HL-60/S4 treated with retinoic acid at 250 ng/mL for 4 days and 3 days (cell line): ENCODE results near the gene ZNF586.
"Not testable (repeated sequence)": the region's sequence is repeated elsewhere in the genome, so short reads cannot be mapped to it uniquely, and the experiment has no call there.

Source experiments
- in situ Hi-C: fragments of 300-500 bp; cut with MboI; formaldehyde crosslinking; loops from 2 replicates; pipeline ENCODE4 v1.7.0; 2022; ENCODE audit warnings: low sequenced_read_pairs

ZNF586 gene

GRCh38 chr19:57789288-57789687, 19.8 kb downstream of the ZNF586 start:
- in situ Hi-C loops = no loop called here

GRCh38 chr19:57796580-57796979, 27.1 kb downstream of the ZNF586 start:
- in situ Hi-C loops = not testable (repeated sequence)

- in situ Hi-C loops = no loop called here
These were observed 31.2 kb downstream of the ZNF586 start for GRCh38 chr19:57800696-57801095.

GRCh38 chr19:57802269-57802668, 32.8 kb downstream of the ZNF586 start:
- in situ Hi-C loops = no loop called here

- in situ Hi-C loops = no loop called here
These were observed 33.8 kb downstream of the ZNF586 start for GRCh38 chr19:57803265-57803593.

GRCh38 chr19:57803594-57804325, 34.3 kb downstream of the ZNF586 start:
- in situ Hi-C loops = no loop called here

GRCh38 chr19:57807541-57807940, 38.1 kb downstream of the ZNF586 start:
- in situ Hi-C loops = no loop called here

- in situ Hi-C loops = not testable (repeated sequence)
These were observed 41.2 kb downstream of the ZNF586 start for GRCh38 chr19:57810410-57811295.

- in situ Hi-C loops = no loop called here
These were observed 42.8 kb downstream of the ZNF586 start for GRCh38 chr19:57812226-57812625.

- in situ Hi-C loops = not testable (repeated sequence)
These were observed 43.7 kb downstream of the ZNF586 start for GRCh38 chr19:57812975-57813820.

GRCh38 chr19:57813919-57814504, 44.5 kb downstream of the ZNF586 start:
- in situ Hi-C loops = no loop called here

- in situ Hi-C loops = no loop called here
These were observed 45.2 kb downstream of the ZNF586 start, which contains the start of gene ZNF552 for GRCh38 chr19:57814505-57815246. ZNF552 (minus strand) TSS chr19:57814913; CDS start chr19:57814743, 170 bp downstream.

GRCh38 chr19:57815247-57816075, 46.0 kb downstream of the ZNF586 start:
- in situ Hi-C loops = no loop called here

GRCh38 chr19:57816652-57817051, 47.2 kb downstream of the ZNF586 start:
- in situ Hi-C loops = no loop called here

GRCh38 chr19:57817976-57818375, 48.5 kb downstream of the ZNF586 start:
- in situ Hi-C loops = no loop called here

GRCh38 chr19:57818378-57818777, 48.9 kb downstream of the ZNF586 start:
- in situ Hi-C loops = no loop called here

- in situ Hi-C loops = no loop called here
These were observed 50.1 kb downstream of the ZNF586 start for GRCh38 chr19:57819475-57820148.

GRCh38 chr19:57820599-57820998, 51.1 kb downstream of the ZNF586 start:
- in situ Hi-C loops = no loop called here

GRCh38 chr19:57821095-57821494, 51.6 kb downstream of the ZNF586 start:
- in situ Hi-C loops = not testable (repeated sequence)
